Psoas muscle (tissue), 8 donors: ENCODE data around the gene ARRB2. TPM values are rescaled to one million over a fixed set of nuclear protein-coding genes. Genes with fewer than 3 reads are reported as not detected.

ENCODE experiments used
- ATAC-seq, 4 donors: fragments of 200-7000 bp; cut with Tn5 transposase; one replicate each; pipeline ENCODE4 v1.9.1; 2020; ENCODE audit warnings: moderate library complexity in 3 of 4, mild to moderate bottlenecking in 2 of 4
- DNase-seq, 2 donors: peaks; one replicate each; pipeline ENCODE4 v3.0.0-alpha.2; 2020
- H3K27ac ChIP-seq: fragments of 200-600 bp; one replicate; pipeline ENCODE4 v1.8.0; 2022
- H3K27me3 ChIP-seq, 3 donors: fragments of 200-600 bp in 1 of 3; one replicate each; pipeline versions ENCODE4 v1.6.1 to v1.8.0; 2013 to 2022; ENCODE audit warnings: low read length in 2 of 3, mild to moderate bottlenecking in 2 of 3, moderate library complexity in 1 of 3; ENCODE audit not compliant: insufficient read depth in 3 of 3
- H3K36me3 ChIP-seq, 2 donors: fragments of 200-600 bp in 1 of 2; one replicate each; pipeline versions ENCODE4 v1.6.1 to v1.8.0; 2013 to 2022; ENCODE audit warnings: low read depth in 1 of 2, mild to moderate bottlenecking in 1 of 2, moderate library complexity in 1 of 2; ENCODE audit not compliant: insufficient read depth in 1 of 2
- H3K4me1 ChIP-seq: fragments of 200-600 bp; one replicate; pipeline ENCODE4 v1.8.0; 2022
- H3K4me3 ChIP-seq: fragments of 200-600 bp; one replicate; pipeline ENCODE4 v1.8.0; 2022; ENCODE audit warnings: mild to moderate bottlenecking
- H3K9me3 ChIP-seq: fragments of 200-600 bp; one replicate; pipeline ENCODE4 v1.8.0; 2022
- CTCF ChIP-seq: fragments of 200-600 bp; IDR thresholded peaks from one replicate; pipeline ENCODE4 v1.8.0; 2022; ENCODE audit warnings: antibody characterized with exemption
- WGBS, 3 donors: extraction: QIAGEN DNeasy Blood & Tissue Kit; methylation state at CpG; one replicate each; pipeline versions ENCODE4 v1.1.6 to v1.1.7; 2013; 5-methylcytosine and 5-hydroxymethylcytosine counted together
- intact Hi-C, 2 donors: fragments of 100-400 bp; cut with DNase I; formaldehyde crosslinking; loops; one replicate each; pipeline versions ENCODE4 v1.11.0 to v1.14.2; 2022
- polyA plus RNA-seq, 3 donors: library from polyadenylated mRNA; stranded (reverse); fragments of 200-250 nt; gene quantifications; one replicate each; pipeline ENCODE4 v1.2.3, GENCODE V29; 2013
- total RNA-seq, 4 donors: library from RNA; stranded (reverse); fragmentation: NEBNext Ultra II Directional in 2 of 4; extraction: Animal tissue kit (Norgen Biotek cat#: 25700) in 2 of 4; gene quantifications; one replicate each; pipeline versions ENCODE4 v1.2.1 to v1.2.4, GENCODE V29; 2021 to 2023
- donor health status: healthy with polysubstance abuse.
- donor health status: DM: no; HTN: no; CAD: no; lungs with moderate emphysema.
- donor health status: Bipolar disorder and iron deficiency.
- donor health status: healthy.
- donor health status: DM: yes; HTN: yes; CAD: no.
- donor health status: DM: no; HTN: no; CAD: no.
- donor health status: DM: no; HTN: no; CAD: no.
- donor health status: DM: yes; HTN: yes; CAD: no.

The ARRB2 gene
- total and polyA plus RNA-seq, 7 donors = 6.6 to 16.5 (median 12.1) TPM

DNA sequence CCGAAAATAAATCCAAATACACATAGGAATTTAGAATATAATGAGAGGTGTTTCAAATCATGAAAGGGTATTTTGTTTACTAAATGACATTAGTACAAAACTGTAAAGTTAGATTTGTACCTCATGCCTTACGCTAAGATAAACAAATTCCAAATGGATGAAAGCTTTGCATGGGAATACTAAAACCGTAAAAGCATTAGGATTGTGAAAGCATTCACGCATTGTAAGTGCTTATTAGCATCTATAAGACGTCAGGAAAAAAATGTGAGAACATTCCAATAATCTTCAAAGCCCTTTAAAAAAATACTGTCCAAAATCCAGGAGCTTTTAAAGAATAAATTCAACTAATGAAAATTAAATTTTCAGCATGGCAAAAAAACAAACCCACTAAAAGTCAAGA, 44.1 kb upstream of the ARRB2 start:
- Histone ChIP-seq H3K4me1 (no peaks in the 10 kb centered on the region), H3K27me3 (peaks cover 0 to 10% (median 0%) of the 10 kb centered on the region in 3 donors), H3K9me3 (no peaks in the 10 kb centered on the region), H3K4me3 (no peak overlapping the region), H3K27ac (no peak overlapping the region), H3K36me3 (peaks cover 0 to 8% of the 10 kb centered on the region in 2 donors)
- WGBS, 3 donors = 64 to 68% (median 68%) methylated on average over 5 of the region's 5 CpGs
- no peak for ATAC-seq
- no peak for DNase-seq
- intact Hi-C loops = no loop called here
- TF ChIP-seq CTCF = no peak

GRCh38 chr17:4667166-4667565, 43.3 kb upstream of the ARRB2 start:
- Histone ChIP-seq H3K4me3 (no peak overlapping the region), H3K9me3 (no peaks in the 10 kb centered on the region), H3K4me1 (no peaks in the 10 kb centered on the region), H3K27ac (no peak overlapping the region), H3K27me3 (peaks cover 0 to 10% (median 0%) of the 10 kb centered on the region in 3 donors), H3K36me3 (peaks cover 0 to 17% of the 10 kb centered on the region in 2 donors)
- intact Hi-C loops = no loop called here
- WGBS, 3 donors = 60 to 73% (median 66%) methylated on average over 4 of the region's 4 CpGs
- ATAC-seq = no peak
- DNase-seq = no peak
- no peak for TF ChIP-seq CTCF

DNA sequence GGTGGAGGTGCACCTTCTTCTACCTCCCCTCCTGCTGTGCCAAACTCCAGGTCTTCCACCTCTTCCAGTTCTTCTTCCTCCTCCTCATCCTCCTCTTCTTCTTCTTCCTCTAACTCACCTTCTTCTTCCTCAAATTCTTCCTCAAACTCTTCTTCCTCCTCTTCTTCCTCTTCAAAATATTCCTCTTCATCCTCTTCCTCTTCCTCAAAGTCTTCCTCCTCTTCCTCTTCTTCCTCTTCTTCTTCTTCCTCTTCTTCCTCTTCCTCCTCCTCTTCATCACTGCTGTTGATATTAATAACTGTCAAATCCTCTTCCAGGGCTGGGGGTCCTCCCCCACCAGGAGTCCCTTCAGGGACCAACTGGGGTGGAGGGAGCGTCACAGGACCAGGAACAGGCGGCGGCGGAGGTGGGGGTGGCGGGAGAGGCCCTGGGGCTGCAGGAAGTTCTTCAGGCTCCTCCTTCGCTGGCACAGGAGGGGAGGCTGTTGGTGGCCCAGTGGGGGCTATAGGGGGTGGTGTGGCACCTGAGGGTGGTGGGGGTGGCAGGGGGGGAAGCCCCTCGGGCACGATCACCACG, 38.3 kb upstream of the ARRB2 start:
- DNase-seq = no peak

DNA sequence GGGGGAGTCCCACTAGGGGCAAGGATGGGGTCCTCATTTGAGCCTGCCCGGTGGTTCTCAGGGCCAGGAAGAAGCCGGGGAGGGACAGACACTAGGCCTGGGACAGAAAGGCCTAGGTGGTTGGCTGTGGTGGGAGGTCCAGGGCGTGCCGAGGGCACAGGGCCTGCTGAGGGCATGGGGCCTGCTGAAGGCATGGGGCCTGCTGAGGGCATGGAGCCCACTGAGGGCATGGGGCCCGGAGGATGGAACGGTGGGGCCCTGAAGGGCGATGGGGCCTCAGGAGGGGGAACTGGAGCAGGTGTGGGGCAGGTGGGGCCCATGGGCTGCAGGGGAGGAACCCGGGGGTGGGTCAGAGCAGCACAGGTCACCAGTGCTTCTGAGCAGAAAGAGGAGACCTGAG, 37.7 kb upstream of the ARRB2 start:
- 87 to 88% (median 88%) methylated on average over 8 of the region's 8 CpGs for WGBS, 3 donors
- H3K27me3 ChIP-seq = no peaks in the 10 kb centered on the region
- no peak overlapping the region for H3K27ac ChIP-seq
- intact Hi-C loops = no loop called here
- H3K9me3 ChIP-seq = no peaks in the 10 kb centered on the region
- no peaks in the 10 kb centered on the region for H3K4me1 ChIP-seq
- ATAC-seq (no peak), DNase-seq (no peak)
- no peak overlapping the region for H3K4me3 ChIP-seq
- TF ChIP-seq CTCF = no peak
- peaks cover 0 to 71% of the 10 kb centered on the region in 2 donors for H3K36me3 ChIP-seq

More for the DNA sequence above, 38.3 kb upstream of the ARRB2 start:
- WGBS, 3 donors = 90 to 96% (median 92%) methylated on average over 9 of the region's 9 CpGs
- intact Hi-C loops = no loop called here
- H3K4me3 ChIP-seq = no peak overlapping the region
- no peak overlapping the region for H3K27ac ChIP-seq
- H3K27me3 ChIP-seq = no peaks in the 10 kb centered on the region
- no peak for ATAC-seq
- H3K9me3 ChIP-seq = no peaks in the 10 kb centered on the region
- TF ChIP-seq CTCF = no peak
- H3K36me3 ChIP-seq = peaks cover 0 to 65% of the 10 kb centered on the region in 2 donors
- H3K4me1 ChIP-seq = no peaks in the 10 kb centered on the region

GRCh38 chr17:4673169-4673568, 37.3 kb upstream of the ARRB2 start:
- Histone ChIP-seq H3K4me3 (no peak overlapping the region), H3K36me3 (peaks cover 0 to 76% of the 10 kb centered on the region in 2 donors), H3K9me3 (no peaks in the 10 kb centered on the region), H3K27me3 (no peaks in the 10 kb centered on the region), H3K4me1 (no peaks in the 10 kb centered on the region), H3K27ac (no peak overlapping the region)
- 91 to 95% (median 91%) methylated on average over 10 to 11 of the region's 11 CpGs for WGBS, 3 donors
- DNase-seq = no peak
- ATAC-seq = peak in 1 of 4 donors; percentile 28
- intact Hi-C loops = no loop called here
- no peak for TF ChIP-seq CTCF
